ENCODE results near the gene ELFN2.
A peak's percentile ranks its signal among the peaks of the same experiment; 100 is the strongest.

ELFN2 gene

GRCh38 chr22:37355174-37355573, 72.1 kb downstream of the ELFN2 start:
- Histone ChIP-seq H3K27me3 (ENCODE audit: insufficient read depth, low read length) (no peaks in the 10 kb centered on the region), H3K27ac (ENCODE audit: low read depth, low read length) (no peak overlapping the region)
- DNase-seq: peak in 1 of 2 donors; percentile 30

DNA sequence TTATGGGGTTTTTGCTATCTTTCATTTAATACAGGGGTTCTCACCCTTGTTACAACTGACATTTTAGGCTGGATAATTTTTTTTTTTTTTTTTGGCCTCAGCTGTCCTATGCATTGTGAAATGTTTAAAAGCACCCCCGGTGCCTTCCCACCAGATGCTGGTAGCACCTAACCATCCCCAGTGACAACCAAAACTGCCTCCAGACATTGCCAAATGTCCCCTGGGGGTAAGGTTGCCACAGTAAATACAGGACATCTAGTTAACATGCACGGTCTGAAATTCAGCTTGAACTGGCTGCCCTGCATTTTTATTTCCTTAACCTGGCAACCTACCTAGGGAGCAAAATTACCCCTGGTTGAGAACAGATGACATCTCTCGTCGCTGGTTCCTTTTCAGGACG, 72.6 kb downstream of the ELFN2 start:
- H2BK5ac ChIP-seq (ENCODE audit: low read depth, low read length, poor library complexity): no peak overlapping the region
- H3K27me3 ChIP-seq (ENCODE audit: insufficient read depth, low read length): no peaks in the 10 kb centered on the region
- no CpG with 5 or more reads among the region's 5 CpGs for WGBS (ENCODE audit: extremely low coverage, insufficient coverage, insufficient read length)
- H3K4me2 ChIP-seq (ENCODE audit: low read length): no peak overlapping the region
- no peak overlapping the region for H4K12ac ChIP-seq (ENCODE audit: low read depth, low read length)
- H3K14ac ChIP-seq (ENCODE audit: low read length): no peak overlapping the region
- no peak overlapping the region for H4K8ac ChIP-seq (ENCODE audit: low read depth, low read length)
- peak overlapping the region; percentile 56 for H2BK120ac ChIP-seq (ENCODE audit: insufficient read depth, low read length, poor library complexity)
- H3K79me2 ChIP-seq (ENCODE audit: control insufficient read depth, insufficient read depth, low read length, poor library complexity): peaks cover 3% of the 10 kb centered on the region
- H3K9me3 ChIP-seq (ENCODE audit: insufficient read depth, low read depth, low read length): no peaks in the 10 kb centered on the region
- no peak overlapping the region for H2BK12ac ChIP-seq (ENCODE audit: low read length)
- no peak overlapping the region for H3K18ac ChIP-seq (ENCODE audit: low read length)
- no peak overlapping the region for H2AFZ ChIP-seq (ENCODE audit: insufficient read depth, low read length, poor library complexity)
- no peak overlapping the region for H3K27ac ChIP-seq (ENCODE audit: low read depth, low read length)
- H4K91ac ChIP-seq (ENCODE audit: low read depth, low read length): no peak overlapping the region
- no peak overlapping the region for H3K4me3 ChIP-seq (ENCODE audit: low read depth, low read length)
- H3K79me1 ChIP-seq (ENCODE audit: low read length): peaks cover 3% of the 10 kb centered on the region
- H3K9ac ChIP-seq (ENCODE audit: low read length): no peak overlapping the region
- peaks cover 0 to 5% of the 10 kb centered on the region in 2 experiments for H3K4me1 ChIP-seq (ENCODE audit: control insufficient read depth in 1 of 2, insufficient read depth in 2 of 2, low read length in 2 of 2)
- H2AK5ac ChIP-seq (ENCODE audit: low read length): no peak overlapping the region
- no peaks in the 10 kb centered on the region for H3K36me3 ChIP-seq (ENCODE audit: control insufficient read depth in 1 of 2, insufficient read depth in 2 of 2, low read length in 2 of 2)
- H3K4ac ChIP-seq (ENCODE audit: low read depth, low read length): no peak overlapping the region
- DNase-seq: peak; percentile 97 to 99
- H3K23ac ChIP-seq (ENCODE audit: low read length): no peak overlapping the region

More at GRCh38 chr22:37355174-37355573, 72.1 kb downstream of the ELFN2 start:
- Histone ChIP-seq H3K18ac (ENCODE audit: low read length) (peak overlapping the region; percentile 11), H2BK12ac (ENCODE audit: low read length) (peak overlapping the region; percentile 21), H4K8ac (ENCODE audit: low read depth, low read length) (peak overlapping the region; percentile 36), H3K4me2 (ENCODE audit: low read length) (no peak overlapping the region), H3K4me1 (ENCODE audit: control insufficient read depth in 1 of 2, insufficient read depth in 2 of 2, low read length in 2 of 2) (peaks cover 0 to 5% of the 10 kb centered on the region in 2 experiments), H3K79me1 (ENCODE audit: low read length) (peaks cover 3% of the 10 kb centered on the region), H3K23ac (ENCODE audit: low read length) (no peak overlapping the region), H3K9ac (ENCODE audit: low read length) (no peak overlapping the region), H3K79me2 (ENCODE audit: control insufficient read depth, insufficient read depth, low read length, poor library complexity) (peaks cover 3% of the 10 kb centered on the region), H2BK120ac (ENCODE audit: insufficient read depth, low read length, poor library complexity) (peak overlapping the region; percentile 56), H4K91ac (ENCODE audit: low read depth, low read length) (peak overlapping the region; percentile 60), H2BK5ac (ENCODE audit: low read depth, low read length, poor library complexity) (peak overlapping the region; percentile 49), H3K4ac (ENCODE audit: low read depth, low read length) (no peak overlapping the region), H2AK5ac (ENCODE audit: low read length) (peak overlapping the region; percentile 31), H3K4me3 (ENCODE audit: low read depth, low read length) (no peak overlapping the region), H4K12ac (ENCODE audit: low read depth, low read length) (peak overlapping the region; percentile 25), H3K36me3 (ENCODE audit: control insufficient read depth in 1 of 2, insufficient read depth in 2 of 2, low read length in 2 of 2) (no peaks in the 10 kb centered on the region), H2AFZ (ENCODE audit: insufficient read depth, low read length, poor library complexity) (no peak overlapping the region), H3K14ac (ENCODE audit: low read length) (peak overlapping the region; percentile 66), H3K9me3 (ENCODE audit: insufficient read depth, low read depth, low read length) (no peaks in the 10 kb centered on the region)
- no CpG with 5 or more reads among the region's 14 CpGs for WGBS (ENCODE audit: extremely low coverage, insufficient coverage, insufficient read length)

DNA sequence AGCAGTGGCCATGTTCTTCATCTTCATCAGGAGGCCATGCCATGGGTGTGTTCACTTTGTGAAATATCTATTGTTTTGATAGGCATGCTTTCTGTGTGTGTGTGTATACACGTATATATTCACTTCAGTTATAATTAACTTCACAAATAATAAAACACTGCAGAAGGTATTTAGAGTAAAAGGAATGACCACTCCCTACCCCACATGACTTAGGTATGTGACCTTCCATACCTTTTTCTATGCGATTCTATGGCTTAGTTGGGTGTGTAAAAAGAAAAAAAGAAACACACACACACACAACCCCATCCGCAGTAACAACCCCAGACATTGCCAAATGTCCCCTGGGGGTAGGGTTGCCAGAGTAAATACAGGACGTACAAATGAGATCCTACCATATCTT, 73.0 kb downstream of the ELFN2 start:
- Histone ChIP-seq H2BK12ac (ENCODE audit: low read length) (no peak overlapping the region), H3K4me2 (ENCODE audit: low read length) (no peak overlapping the region), H3K9ac (ENCODE audit: low read length) (no peak overlapping the region), H3K79me1 (ENCODE audit: low read length) (peaks cover 3% of the 10 kb centered on the region), H2AK5ac (ENCODE audit: low read length) (no peak overlapping the region), H2BK5ac (ENCODE audit: low read depth, low read length, poor library complexity) (no peak overlapping the region), H2AFZ (ENCODE audit: insufficient read depth, low read length, poor library complexity) (no peak overlapping the region), H3K27me3 (ENCODE audit: insufficient read depth, low read length) (no peaks in the 10 kb centered on the region), H2BK120ac (ENCODE audit: insufficient read depth, low read length, poor library complexity) (peak overlapping the region; percentile 1), H3K27ac (ENCODE audit: low read depth, low read length) (no peak overlapping the region), H4K12ac (ENCODE audit: low read depth, low read length) (no peak overlapping the region), H3K14ac (ENCODE audit: low read length) (no peak overlapping the region), H3K4me3 (ENCODE audit: low read depth, low read length) (no peak overlapping the region), H3K18ac (ENCODE audit: low read length) (no peak overlapping the region), H3K36me3 (ENCODE audit: control insufficient read depth in 1 of 2, insufficient read depth in 2 of 2, low read length in 2 of 2) (no peaks in the 10 kb centered on the region), H3K79me2 (ENCODE audit: control insufficient read depth, insufficient read depth, low read length, poor library complexity) (peaks cover 3% of the 10 kb centered on the region), H3K4ac (ENCODE audit: low read depth, low read length) (no peak overlapping the region), H3K23ac (ENCODE audit: low read length) (no peak overlapping the region), H3K4me1 (ENCODE audit: control insufficient read depth in 1 of 2, insufficient read depth in 2 of 2, low read length in 2 of 2) (peaks cover 0 to 5% of the 10 kb centered on the region in 2 experiments), H3K9me3 (ENCODE audit: insufficient read depth, low read depth, low read length) (no peaks in the 10 kb centered on the region), H4K8ac (ENCODE audit: low read depth, low read length) (no peak overlapping the region), H4K91ac (ENCODE audit: low read depth, low read length) (peak overlapping the region; percentile 9)
- DNase-seq: peak in 1 of 2 donors; percentile 42
- WGBS (ENCODE audit: extremely low coverage, insufficient coverage, insufficient read length): no CpG with 5 or more reads among the region's 4 CpGs

- Histone ChIP-seq H3K9me3 (ENCODE audit: insufficient read depth, low read depth, low read length) (no peaks in the 10 kb centered on the region), H2AK5ac (ENCODE audit: low read length) (no peak overlapping the region), H3K4me2 (ENCODE audit: low read length) (no peak overlapping the region), H2BK120ac (ENCODE audit: insufficient read depth, low read length, poor library complexity) (peak overlapping the region; percentile 1), H2BK5ac (ENCODE audit: low read depth, low read length, poor library complexity) (no peak overlapping the region), H4K8ac (ENCODE audit: low read depth, low read length) (no peak overlapping the region), H3K27ac (ENCODE audit: low read depth, low read length) (no peak overlapping the region), H3K27me3 (ENCODE audit: insufficient read depth, low read length) (no peaks in the 10 kb centered on the region), H4K91ac (ENCODE audit: low read depth, low read length) (peak overlapping the region; percentile 9), H3K9ac (ENCODE audit: low read length) (no peak overlapping the region), H2BK12ac (ENCODE audit: low read length) (no peak overlapping the region), H3K79me1 (ENCODE audit: low read length) (peaks cover 3% of the 10 kb centered on the region), H3K4ac (ENCODE audit: low read depth, low read length) (no peak overlapping the region), H2AFZ (ENCODE audit: insufficient read depth, low read length, poor library complexity) (no peak overlapping the region), H3K14ac (ENCODE audit: low read length) (no peak overlapping the region), H3K36me3 (ENCODE audit: control insufficient read depth in 1 of 2, insufficient read depth in 2 of 2, low read length in 2 of 2) (no peaks in the 10 kb centered on the region), H3K79me2 (ENCODE audit: control insufficient read depth, insufficient read depth, low read length, poor library complexity) (peaks cover 3% of the 10 kb centered on the region), H3K18ac (ENCODE audit: low read length) (no peak overlapping the region), H3K4me1 (ENCODE audit: control insufficient read depth in 1 of 2, insufficient read depth in 2 of 2, low read length in 2 of 2) (peaks cover 0 to 5% of the 10 kb centered on the region in 2 experiments), H3K4me3 (ENCODE audit: low read depth, low read length) (no peak overlapping the region), H4K12ac (ENCODE audit: low read depth, low read length) (no peak overlapping the region), H3K23ac (ENCODE audit: low read length) (no peak overlapping the region)
- no CpG with 5 or more reads among the region's 16 CpGs for WGBS (ENCODE audit: extremely low coverage, insufficient coverage, insufficient read length)
- DNase-seq: peak; percentile 56 to 68
Observed at GRCh38 chr22:37353839-37354238, 73.4 kb downstream of the ELFN2 start.

All from trophoblast cell (in vitro differentiated cells and primary cell).